Skin epidermis (tissue), 12 donors: ENCODE measurements around the gene MIB1.

ENCODE experiments used
- H3K27ac ChIP-seq, 21 experiments: fragments of 200-600 bp; sonication (generic) in 11 of 21; one replicate each; pipeline ENCODE4 v1.5.0; 2020; ENCODE audit warnings: mild to moderate bottlenecking in 3 of 21, inconsistent platforms in 2 of 21, moderate library complexity in 2 of 21
- H3K4me3 ChIP-seq, 7 experiments: fragments of 200-600 bp; sonication (generic) in 2 of 7; one replicate each; pipeline ENCODE4 v1.5.0; 2020; ENCODE audit warnings: inconsistent platforms in 2 of 7, mild to moderate bottlenecking in 2 of 7, moderate library complexity in 1 of 7

MIB1 gene

DNA sequence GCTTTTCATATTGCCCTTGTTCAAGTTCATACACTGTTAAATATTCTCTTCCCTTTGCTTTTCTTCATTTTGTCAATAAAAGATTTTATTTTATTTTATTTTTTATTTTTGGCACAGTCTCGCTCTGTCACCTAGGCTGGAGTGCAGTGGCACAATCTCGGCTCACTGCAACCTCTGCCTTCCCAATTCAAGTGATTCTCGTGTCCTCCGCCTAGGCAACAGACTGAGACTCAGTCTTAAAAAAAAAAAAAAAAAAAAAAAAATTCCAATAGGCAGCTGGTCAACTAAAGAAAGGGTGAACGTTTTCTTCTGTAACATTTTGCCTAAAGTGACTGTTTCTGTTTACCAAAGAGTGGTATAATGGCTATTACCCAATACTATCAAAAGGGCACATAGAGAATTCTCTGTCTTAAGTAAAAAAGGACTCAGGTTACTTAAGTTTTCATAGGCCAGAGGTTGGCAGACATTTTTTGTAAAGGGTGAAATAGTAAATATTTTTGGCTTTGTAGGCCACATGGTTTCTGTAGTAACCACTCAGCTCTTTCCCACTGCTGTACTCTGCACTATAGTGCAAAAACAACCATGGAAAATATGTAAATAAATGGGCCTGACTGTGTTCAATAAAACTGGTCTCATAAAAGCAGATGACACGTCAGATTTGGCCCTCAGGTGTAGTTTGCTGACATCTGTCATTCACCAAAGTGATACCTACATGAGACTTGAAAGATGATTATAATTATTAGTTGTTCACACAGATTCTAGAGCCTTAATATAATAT is 113.4 kb downstream of the MIB1 start:
- Histone ChIP-seq H3K4me3 (no peak overlapping the region), H3K27ac (peak overlapping the region in 2 of 21 experiments; percentile 12 to 30)

DNA sequence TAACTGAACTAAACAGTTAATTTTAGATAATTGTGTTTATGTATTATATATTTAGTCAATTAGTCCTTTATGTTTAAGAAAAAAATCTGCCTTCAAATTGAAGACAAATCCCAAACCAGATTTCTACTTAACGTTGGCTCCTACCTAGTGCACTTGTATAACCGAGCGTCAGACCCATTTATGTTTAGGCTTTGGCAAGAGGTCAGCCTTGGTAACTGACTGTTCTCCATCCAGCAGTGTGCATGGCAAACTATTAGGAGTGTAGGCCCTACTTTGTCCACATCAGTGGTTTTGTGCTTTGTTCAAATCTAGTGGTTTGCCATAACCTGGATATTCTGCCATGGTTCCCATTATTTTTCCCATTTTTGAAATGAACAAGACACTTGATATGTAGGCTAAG is 114.8 kb downstream of the MIB1 start:
- H3K27ac ChIP-seq, result no peak overlapping the region
- H3K4me3 ChIP-seq, result no peak overlapping the region

DNA sequence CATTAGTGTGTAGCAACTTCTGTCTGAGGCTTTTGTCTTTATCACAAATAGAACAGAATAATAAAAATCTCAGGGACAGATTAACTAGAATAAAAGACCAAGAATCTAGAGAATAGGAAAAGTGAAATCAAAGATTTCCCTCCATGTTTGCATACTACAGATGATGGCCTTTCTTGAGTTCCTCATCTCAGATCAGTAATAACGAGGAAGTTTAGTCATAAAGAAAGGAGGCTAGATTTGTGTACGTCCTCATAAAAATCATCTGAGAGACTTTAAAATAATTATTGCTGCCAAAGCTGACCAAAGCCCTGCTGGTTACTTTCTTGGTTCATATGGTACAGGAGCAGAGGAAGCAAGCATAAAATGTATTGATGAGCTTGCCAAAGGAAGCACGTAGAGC is 117.3 kb downstream of the MIB1 start:
- Histone ChIP-seq H3K27ac (peak overlapping the region in 1 of 21 experiments; percentile 24), H3K4me3 (no peak overlapping the region)

DNA sequence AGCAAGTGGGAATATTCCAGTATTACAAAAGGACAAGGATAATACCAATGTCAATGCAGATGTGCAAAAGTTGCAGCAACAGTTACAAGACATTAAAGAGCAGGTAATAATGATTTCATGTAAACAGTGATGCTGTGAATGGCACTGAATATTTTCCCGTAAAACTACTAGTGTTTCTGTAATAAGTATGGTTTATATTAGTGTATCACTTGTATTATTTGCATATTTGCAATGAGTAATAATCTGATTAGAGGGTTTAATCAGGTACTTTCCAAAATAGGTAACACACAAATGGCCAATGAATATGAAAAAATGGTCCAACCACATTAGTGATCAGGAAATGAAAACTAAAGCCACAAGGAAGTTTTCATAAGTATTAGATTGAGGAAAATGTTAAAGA is 118.0 kb downstream of the MIB1 start:
- Histone ChIP-seq H3K27ac (no peak overlapping the region), H3K4me3 (no peak overlapping the region)

DNA sequence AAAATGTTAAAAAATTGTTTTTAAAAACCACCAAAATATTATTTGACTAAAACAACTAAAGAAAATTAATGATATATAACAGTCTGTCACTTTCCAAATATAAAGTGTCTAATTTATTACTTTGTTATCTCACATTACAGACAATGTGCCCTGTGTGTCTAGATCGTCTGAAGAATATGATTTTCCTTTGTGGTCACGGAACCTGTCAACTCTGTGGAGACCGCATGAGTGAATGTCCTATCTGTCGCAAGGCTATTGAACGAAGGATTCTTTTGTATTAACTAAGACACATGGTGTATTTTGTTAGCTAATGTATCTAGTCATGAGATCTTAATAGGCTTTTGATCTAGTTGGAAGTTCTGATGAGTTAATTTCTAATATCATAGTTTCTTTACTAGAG is 123.8 kb downstream of the MIB1 start:
- no peak overlapping the region for H3K4me3 ChIP-seq
- H3K27ac ChIP-seq, result no peak overlapping the region

DNA sequence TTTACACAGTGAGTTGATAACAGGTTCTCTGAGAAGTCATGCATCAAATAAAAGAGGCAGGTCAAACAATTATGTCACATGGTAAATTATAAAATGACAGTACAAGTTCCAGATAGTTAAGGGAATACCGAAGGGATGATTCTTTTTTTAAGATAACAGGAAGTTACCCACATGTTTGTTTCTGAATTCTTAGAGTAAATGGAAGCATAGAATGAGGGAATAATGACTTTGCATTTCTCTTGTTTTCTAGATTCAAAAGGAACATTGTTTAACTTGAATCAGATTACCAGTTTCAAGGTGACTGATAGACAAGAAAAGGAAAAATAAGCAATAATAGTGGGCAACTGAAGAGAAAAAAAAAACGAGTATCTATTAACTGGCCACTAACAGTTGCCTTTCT is 124.5 kb downstream of the MIB1 start:
- H3K27ac ChIP-seq, result no peak overlapping the region
- no peak overlapping the region for H3K4me3 ChIP-seq

DNA sequence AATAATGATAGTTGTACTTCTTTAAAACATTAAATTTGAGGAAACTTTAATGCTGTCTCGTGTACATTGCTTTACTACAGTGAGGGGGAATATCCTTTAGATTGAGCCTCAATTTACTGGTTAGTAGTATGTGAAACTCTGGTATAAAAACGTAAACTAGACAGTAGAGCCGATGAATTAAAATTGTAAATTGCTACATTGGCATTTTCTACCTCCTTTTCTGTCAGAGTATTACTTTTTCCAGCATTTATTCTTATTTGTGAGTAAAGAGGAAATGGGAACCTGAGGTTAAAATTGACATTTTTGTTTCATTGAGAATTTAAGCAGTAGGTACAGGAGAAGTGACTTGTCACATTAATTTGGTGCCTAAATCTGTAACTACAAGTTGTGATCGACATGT is 128.2 kb downstream of the MIB1 start:
- H3K27ac ChIP-seq, result no peak overlapping the region
- H3K4me3 ChIP-seq, result no peak overlapping the region

DNA sequence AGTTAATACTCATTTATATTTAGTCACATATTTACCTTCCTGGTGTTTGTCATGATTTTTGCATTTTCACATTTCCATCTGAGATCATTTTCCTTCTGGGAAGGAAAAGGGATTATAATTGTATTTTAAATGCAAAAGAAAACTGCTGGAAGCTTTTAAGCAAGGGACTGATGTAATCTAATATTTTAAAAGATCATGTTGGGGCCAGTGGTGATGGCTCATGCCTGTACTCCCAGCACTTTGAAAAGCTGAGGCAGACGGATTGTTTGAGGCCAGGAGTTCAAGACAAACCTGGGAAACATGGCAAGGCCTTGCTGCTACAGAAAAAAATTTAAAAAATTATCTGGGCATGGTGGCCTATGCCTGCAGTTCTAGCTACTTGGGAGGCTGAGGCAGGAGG is 149.0 kb downstream of the MIB1 start:
- no peak overlapping the region for H3K27ac ChIP-seq
- no peak overlapping the region for H3K4me3 ChIP-seq

DNA sequence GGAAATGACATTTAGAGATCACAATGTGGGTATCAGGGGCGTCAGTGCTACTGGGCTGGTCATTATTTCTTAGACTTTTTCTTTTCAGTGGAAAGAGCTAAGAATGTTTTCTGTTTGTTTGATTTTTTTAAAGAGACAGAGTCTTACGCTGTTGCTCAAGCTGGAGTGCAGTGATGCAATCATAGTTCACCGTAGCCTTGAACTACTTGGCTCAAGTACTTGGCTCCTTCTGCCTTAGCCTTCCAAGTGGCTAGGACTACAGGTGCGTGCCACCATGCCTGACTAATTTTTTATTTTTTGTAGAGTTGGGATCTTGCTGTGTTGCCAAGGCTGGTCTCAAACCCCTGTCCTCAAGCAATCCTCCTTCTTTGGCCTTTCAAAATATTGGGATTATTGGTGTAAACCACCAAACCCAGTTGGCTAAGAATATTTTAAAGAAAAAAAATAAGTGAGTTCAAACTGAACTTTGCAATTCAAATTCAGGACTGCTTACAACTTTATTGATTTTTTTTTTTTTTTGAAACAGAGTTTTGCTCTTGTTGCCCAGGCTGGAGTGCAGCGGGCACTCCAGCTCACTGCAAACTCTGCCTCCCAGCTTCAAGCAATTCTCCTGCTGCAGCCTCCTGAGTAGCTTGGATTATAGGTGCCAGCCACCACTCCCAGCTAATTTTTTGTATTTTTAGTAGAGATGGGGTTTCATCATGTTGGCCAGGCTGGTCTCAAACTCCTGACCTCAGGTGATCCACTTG is 154.2 kb downstream of the MIB1 start:
- Histone ChIP-seq H3K4me3 (no peak overlapping the region), H3K27ac (no peak overlapping the region)

DNA sequence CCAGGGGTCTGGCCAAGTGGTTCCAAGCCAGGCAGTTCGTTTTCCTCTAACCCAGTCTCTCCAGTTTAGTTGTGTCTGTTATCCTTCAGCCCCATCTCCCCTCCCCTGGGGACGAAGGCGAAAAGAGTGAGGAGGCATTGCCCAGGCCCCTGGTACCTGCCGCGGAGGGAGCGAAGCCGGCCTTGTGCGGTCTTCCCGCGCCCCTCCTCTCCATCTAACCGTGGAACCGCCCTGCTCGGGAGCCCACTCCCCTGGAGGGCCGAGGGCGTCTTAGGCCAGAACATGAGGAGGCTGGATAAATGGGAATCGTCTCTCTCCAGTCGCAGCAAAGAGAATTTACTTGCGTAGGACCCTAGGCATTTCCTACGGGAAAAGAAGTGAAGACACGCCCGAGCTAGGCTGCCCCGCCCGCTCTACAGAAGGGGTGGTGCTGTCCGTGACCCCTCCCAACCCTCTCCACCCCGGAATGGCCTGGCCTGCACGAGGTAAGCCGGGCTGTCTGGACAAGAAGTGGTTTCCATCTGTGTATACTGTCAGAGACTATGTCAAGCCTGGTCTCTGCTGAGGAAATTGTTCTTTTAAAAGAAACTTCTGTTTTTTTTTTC is 156.2 kb downstream of the MIB1 start:
- no peak overlapping the region for H3K4me3 ChIP-seq
- H3K27ac ChIP-seq, result no peak overlapping the region

DNA sequence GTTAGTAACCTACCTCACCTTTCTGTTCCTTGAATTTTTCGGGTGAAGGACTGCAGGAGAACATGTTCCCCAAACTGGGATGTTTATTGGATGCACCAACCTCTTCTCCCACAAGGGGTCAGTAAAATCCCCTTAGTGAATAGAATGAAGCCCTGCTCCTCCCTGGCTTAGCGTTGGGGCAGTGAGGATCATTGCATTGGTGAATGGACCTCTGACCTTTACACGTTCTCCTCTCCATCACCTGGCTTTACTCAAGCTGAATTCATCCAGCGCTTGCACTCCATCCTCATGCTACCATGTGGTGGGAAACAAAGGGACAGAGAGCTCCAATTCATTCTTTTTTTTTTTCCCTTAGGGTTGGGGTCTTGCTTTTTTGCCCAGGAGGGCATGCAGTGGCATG is 157.2 kb downstream of the MIB1 start:
- H3K4me3 ChIP-seq, result no peak overlapping the region
- H3K27ac ChIP-seq, result no peak overlapping the region

DNA sequence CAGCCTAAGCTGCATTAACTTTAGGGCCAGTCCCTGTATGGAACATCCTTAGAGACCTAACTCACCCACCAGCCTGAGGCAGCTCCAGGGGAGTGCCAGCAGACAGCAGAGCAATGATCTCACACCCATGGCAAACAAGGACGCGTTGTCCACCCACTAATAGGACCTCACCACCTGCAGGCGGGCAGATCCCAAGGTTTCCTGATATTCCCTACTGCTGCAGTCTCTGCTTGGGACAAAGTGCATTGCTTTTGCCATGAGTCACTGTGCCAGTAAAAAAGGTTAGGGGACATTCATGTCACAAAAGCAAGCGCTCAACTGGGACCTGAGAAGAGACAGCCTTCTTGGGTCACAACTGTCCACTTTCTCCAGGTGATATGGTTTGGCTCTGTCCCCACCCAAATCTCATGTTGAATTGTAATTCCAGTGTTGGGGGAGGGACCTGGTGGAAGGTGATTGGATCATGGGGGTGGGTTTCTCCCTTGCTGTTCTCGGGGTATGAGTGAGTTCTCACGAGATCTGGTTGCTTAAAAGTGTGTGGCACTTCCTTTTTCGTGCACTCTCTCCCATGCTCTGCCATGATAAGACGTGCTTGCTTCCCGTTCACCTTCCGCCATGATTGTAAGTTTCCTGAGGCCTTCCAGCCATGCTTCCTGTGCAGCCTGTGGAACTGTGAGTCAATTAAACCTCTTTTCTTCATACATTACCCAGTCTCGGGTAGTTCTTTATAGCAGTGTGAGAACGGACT is 160.2 kb downstream of the MIB1 start:
- no peak overlapping the region for H3K27ac ChIP-seq
- no peak overlapping the region for H3K4me3 ChIP-seq

DNA sequence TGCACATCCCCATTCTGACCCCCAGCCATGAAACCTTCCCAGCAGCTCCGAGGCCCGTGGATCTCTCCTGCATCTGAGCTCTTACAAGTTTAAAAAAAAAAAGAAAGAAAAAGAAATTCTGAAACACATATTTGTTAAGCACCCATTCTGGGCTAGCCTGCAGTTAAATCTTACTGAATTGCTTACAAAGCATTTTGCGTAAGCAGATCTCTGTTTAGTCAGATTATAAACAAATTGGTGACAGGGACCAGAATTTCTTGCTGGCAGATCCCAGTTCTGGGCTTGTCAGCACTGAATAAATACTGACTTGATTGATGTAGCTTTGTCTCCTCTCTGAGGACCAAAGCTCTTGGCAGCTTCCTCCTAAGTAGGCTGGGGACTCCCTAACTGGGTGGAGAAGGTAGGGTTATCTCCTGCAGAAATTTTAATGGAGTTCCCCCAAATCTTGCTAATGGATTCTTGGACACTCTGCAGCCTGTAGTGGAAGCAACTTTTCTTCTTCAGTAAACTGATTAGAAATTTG is 160.9 kb downstream of the MIB1 start:
- Histone ChIP-seq H3K4me3 (no peak overlapping the region), H3K27ac (no peak overlapping the region)

DNA sequence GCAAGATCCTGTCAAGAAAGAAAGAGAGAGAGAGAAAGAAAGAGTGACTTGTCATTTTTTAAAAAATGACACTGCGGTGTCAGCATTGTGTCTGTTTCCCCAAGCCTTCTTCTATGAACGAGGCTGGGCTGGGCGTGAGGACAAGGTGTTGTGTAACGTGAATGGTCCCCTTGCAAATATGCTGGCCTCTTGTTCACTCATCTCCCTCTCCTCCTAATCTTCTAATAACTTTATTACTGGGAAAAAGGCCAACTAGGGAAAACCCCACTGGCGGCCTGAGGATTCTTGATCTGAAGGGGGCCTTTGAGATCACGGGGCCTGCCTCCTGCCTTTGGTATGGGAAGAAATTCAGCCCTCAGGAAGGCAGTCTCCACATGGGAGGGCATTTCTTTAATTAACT is 163.1 kb downstream of the MIB1 start:
- H3K4me3 ChIP-seq, result no peak overlapping the region
- no peak overlapping the region for H3K27ac ChIP-seq

DNA sequence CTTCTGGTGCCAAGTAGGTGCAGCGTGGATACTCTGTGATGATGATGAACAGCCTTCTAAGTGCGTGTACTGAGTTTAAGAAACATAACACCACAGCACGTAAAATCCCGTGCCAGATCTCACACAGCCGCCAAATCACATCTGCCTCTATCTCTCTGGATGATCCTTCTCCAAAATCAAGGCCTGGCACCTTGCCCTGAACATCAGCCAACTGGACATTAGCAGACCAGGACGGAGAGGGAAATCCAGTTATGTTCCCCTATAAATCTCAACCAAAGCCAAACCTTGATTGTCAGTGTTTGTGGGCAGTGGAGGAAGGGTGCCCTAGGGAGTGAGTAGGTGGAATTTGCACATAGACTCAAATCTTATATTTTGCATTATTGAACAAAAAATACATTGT is 164.3 kb downstream of the MIB1 start:
- H3K4me3 ChIP-seq, result no peak overlapping the region
- no peak overlapping the region for H3K27ac ChIP-seq

DNA sequence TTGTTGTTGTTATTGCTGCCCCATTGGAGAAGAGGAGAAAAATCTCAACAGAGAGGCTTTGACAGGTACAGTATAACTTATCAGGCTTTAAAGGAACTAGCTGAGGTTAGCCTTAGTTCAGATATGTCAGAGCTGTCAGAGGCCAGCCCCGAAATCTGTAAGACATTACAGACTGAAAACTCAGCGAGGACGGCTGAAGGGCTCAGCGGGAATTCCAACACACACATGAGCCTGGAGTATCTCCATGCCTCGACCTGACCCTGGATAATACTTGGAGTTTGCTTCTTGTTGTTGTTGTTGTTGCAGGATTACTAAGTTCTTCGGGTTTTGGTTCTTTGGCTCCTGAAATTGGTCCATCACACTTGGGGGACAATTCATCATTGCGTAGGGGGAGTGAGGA is 166.9 kb downstream of the MIB1 start:
- no peak overlapping the region for H3K4me3 ChIP-seq
- H3K27ac ChIP-seq, result no peak overlapping the region

DNA sequence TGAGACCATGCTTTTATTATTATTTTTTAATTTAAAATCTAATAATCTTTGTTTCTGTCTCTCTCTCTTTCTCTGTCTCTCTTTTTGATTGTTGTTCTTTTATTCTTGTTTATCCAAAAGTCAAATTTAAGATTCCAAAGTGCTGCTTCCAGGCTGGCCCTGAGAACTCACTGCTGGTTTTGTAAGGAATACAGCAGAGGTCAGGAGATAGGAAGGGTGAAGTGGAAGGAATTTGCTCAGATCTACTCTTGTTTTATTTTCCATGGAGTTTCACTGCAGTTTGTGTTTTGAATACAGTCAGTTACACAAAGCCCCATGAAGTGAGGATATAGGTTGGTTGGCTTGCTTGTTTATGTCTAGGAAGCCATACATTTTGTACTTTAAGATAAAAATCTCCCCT is 168.1 kb downstream of the MIB1 start:
- H3K27ac ChIP-seq, result no peak overlapping the region
- H3K4me3 ChIP-seq, result no peak overlapping the region

DNA sequence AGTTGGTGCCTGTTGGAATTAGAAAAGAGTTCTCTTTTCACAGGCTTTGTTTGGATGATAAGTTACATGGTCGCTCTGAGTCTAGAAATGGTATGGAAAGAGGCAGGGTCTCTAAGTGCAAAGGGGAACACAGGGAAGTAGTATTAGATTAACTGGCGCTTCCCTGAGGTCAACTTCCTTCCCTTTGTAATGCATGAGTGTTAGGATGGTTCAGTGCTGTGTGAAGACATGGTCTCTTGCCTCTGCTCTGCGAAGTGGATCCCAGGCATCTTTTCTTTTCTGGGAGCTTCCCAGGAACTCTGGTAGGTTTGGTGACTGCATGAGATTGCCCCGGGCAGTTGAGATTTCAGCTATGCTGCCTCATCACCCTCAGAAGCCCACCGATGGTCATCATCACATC is 170.3 kb downstream of the MIB1 start:
- H3K4me3 ChIP-seq, result no peak overlapping the region
- no peak overlapping the region for H3K27ac ChIP-seq

DNA sequence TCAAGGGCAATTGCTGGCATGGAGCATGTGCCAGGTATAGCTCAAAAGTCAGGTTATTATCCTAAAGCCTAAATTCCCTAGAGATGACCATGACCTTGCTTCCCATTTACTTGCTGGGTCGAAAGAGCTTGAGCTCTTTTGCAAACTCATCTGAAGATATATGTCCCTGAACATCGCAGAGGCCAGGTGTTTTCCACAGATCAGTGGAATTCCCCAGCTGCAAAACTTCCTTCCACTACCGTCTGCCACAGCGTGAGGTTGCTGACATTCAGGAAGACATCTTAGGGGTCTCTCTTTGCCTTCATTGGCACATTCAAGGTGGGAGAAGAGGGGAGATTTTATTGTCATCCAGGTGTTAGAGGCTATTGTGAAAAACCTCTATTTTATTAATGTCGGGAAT is 171.0 kb downstream of the MIB1 start:
- Histone ChIP-seq H3K4me3 (no peak overlapping the region), H3K27ac (no peak overlapping the region)
